H9 (cell line): ENCODE results near the gene NHSL1. TPM values are rescaled to one million over a fixed set of nuclear protein-coding genes. Genes with fewer than 3 reads are reported as not detected.
A peak's percentile ranks its signal among the peaks of the same experiment; 100 is the strongest.

Experiments
- DNase-seq: peaks from one replicate; pipeline ENCODE4 v3.0.0-alpha.2; 2017
- H2AFZ ChIP-seq: one replicate; pipeline ENCODE4 v1.6.1; 2013; ENCODE audit warnings: mild to moderate bottlenecking, low read length, control low read depth, moderate library complexity
- H2AK5ac ChIP-seq: 2 replicates; pipeline ENCODE4 v1.6.1; 2013; ENCODE audit warnings: low read length, control low read depth, mixed read lengths; ENCODE audit not compliant: insufficient read length
- H2BK120ac ChIP-seq: one replicate; pipeline ENCODE4 v1.6.1; 2013; ENCODE audit warnings: low read depth, mild to moderate bottlenecking, low read length, control low read depth, inconsistent platforms; ENCODE audit not compliant: poor library complexity, severe bottlenecking
- H2BK12ac ChIP-seq: 2 replicates; pipeline ENCODE4 v1.6.1; 2013; ENCODE audit warnings: low read length, control low read depth, mixed read lengths, low read depth; ENCODE audit not compliant: insufficient read length
- H2BK15ac ChIP-seq: 2 replicates; pipeline ENCODE4 v1.6.1; 2013; ENCODE audit warnings: low read depth, low read length, control low read depth
- H2BK20ac ChIP-seq: one replicate; pipeline ENCODE4 v1.6.1; 2013; ENCODE audit warnings: low read depth, mild to moderate bottlenecking, low read length, control low read depth, inconsistent platforms; ENCODE audit not compliant: poor library complexity, severe bottlenecking
- H2BK5ac ChIP-seq: 2 replicates; pipeline ENCODE4 v1.6.1; 2013; ENCODE audit warnings: low read length, control low read depth, mixed read lengths; ENCODE audit not compliant: insufficient read length
- H3K14ac ChIP-seq: 2 replicates; pipeline ENCODE4 v1.6.1; 2013; ENCODE audit warnings: low read length, control low read depth; ENCODE audit not compliant: insufficient read depth
- H3K18ac ChIP-seq: 2 replicates; pipeline ENCODE4 v1.6.1; 2013; ENCODE audit warnings: low read depth, mild to moderate bottlenecking, mixed read lengths, low read length, control low read depth; ENCODE audit not compliant: insufficient read length
- H3K23ac ChIP-seq: 2 replicates; pipeline ENCODE4 v1.6.1; 2013; ENCODE audit warnings: low read length, control low read depth, mixed read lengths, low read depth; ENCODE audit not compliant: insufficient read length
- H3K23me2 ChIP-seq: 2 replicates; pipeline ENCODE4 v1.6.1; 2013; ENCODE audit warnings: low read depth, mild to moderate bottlenecking, mixed read lengths, low read length, control low read depth; ENCODE audit not compliant: insufficient read length, poor library complexity, severe bottlenecking
- H3K27ac ChIP-seq: 2 replicates; pipeline ENCODE4 v1.5.1; 2013; ENCODE audit warnings: low read length, control low read depth, mixed read lengths, low read depth; ENCODE audit not compliant: insufficient read length
- H3K27me3 ChIP-seq: 2 replicates; pipeline ENCODE4 v1.6.1; 2013; ENCODE audit warnings: low read length, control low read depth, inconsistent platforms; ENCODE audit not compliant: insufficient read depth
- H3K4ac ChIP-seq: 2 replicates; pipeline ENCODE4 v1.6.1; 2013; ENCODE audit warnings: low read depth, mild to moderate bottlenecking, control low read depth, inconsistent platforms, low read length, moderate library complexity
- H3K4me1 ChIP-seq: 2 replicates; pipeline ENCODE4 v1.6.1; 2013; ENCODE audit warnings: low read length, control low read depth, inconsistent platforms; ENCODE audit not compliant: insufficient read depth
- H3K4me2 ChIP-seq: 2 replicates; pipeline ENCODE4 v1.6.1; 2013; ENCODE audit warnings: low read length, control low read depth, mixed read lengths; ENCODE audit not compliant: insufficient read length, insufficient read depth
- H3K56ac ChIP-seq: 2 replicates; pipeline ENCODE4 v1.6.1; 2013; ENCODE audit warnings: low read depth, mild to moderate bottlenecking, mixed read lengths, low read length, control low read depth; ENCODE audit not compliant: insufficient read length
- H3K79me1 ChIP-seq: 2 replicates; pipeline ENCODE4 v1.6.1; 2013; ENCODE audit warnings: low read depth, mild to moderate bottlenecking, moderate library complexity, low read length, control low read depth, inconsistent platforms; ENCODE audit not compliant: insufficient read depth, poor library complexity, severe bottlenecking
- H3K79me2 ChIP-seq: 2 replicates; pipeline ENCODE4 v1.6.1; 2013; ENCODE audit warnings: low read length, control low read depth, inconsistent platforms; ENCODE audit not compliant: insufficient read depth
- H3K9ac ChIP-seq: 2 replicates; pipeline ENCODE4 v1.6.1; 2013; ENCODE audit warnings: low read length, control low read depth, mixed read lengths; ENCODE audit not compliant: insufficient read length; ENCODE audit errors: extremely low read depth
- H3K9me3 ChIP-seq: one replicate; pipeline ENCODE4 v1.6.1; 2013; ENCODE audit warnings: low read depth, low read length, inconsistent platforms; ENCODE audit not compliant: control insufficient read depth
- H3T11ph ChIP-seq: one replicate; pipeline ENCODE4 v1.6.1; 2013; ENCODE audit warnings: mild to moderate bottlenecking, low read length, control low read depth, inconsistent platforms
- H4K20me1 ChIP-seq: one replicate; pipeline ENCODE4 v1.6.1; 2013; ENCODE audit not compliant: control insufficient read depth, insufficient read length, insufficient read depth
- H4K5ac ChIP-seq: 2 replicates; pipeline ENCODE4 v1.6.1; 2013; ENCODE audit warnings: low read depth, mild to moderate bottlenecking, mixed read lengths, low read length, control low read depth; ENCODE audit not compliant: insufficient read length
- H4K8ac ChIP-seq: replicated peaks from 2 replicates; pipeline ENCODE4 v1.6.1; 2013; ENCODE audit warnings: low read length, control low read depth, mixed read lengths, low read depth; ENCODE audit not compliant: insufficient read length
- H4K91ac ChIP-seq: 2 replicates; pipeline ENCODE4 v1.6.1; 2013; ENCODE audit warnings: low read depth, mild to moderate bottlenecking, moderate library complexity, mixed read lengths, low read length, control low read depth; ENCODE audit not compliant: insufficient read length
- H3K27ac Mint-ChIP-seq, 3 experiments: 2 replicates in 2 of 3; 3 replicates in 1 of 3; pipeline ENCODE4 v1.8.0; 2020 to 2021; ENCODE audit warnings: mixed read lengths in 3 of 3, mild to moderate bottlenecking in 1 of 3, moderate library complexity in 1 of 3
- H3K27me3 Mint-ChIP-seq: 2 replicates; pipeline ENCODE4 v1.8.0; 2021; ENCODE audit warnings: low read depth, mild to moderate bottlenecking, moderate library complexity, mixed read lengths
- H3K36me3 Mint-ChIP-seq, 3 experiments: 2 replicates in 2 of 3; 3 replicates in 1 of 3; pipeline ENCODE4 v1.8.0; 2020 to 2021; ENCODE audit warnings: low read depth in 3 of 3, mixed read lengths in 3 of 3; ENCODE audit not compliant: insufficient read depth in 1 of 3
- H3K4me1 Mint-ChIP-seq, 2 experiments: 2 replicates each; pipeline ENCODE4 v1.8.0; 2020; ENCODE audit warnings: mixed read lengths in 2 of 2
- H3K4me3 Mint-ChIP-seq, 2 experiments: 2 replicates in 1 of 2; 3 replicates in 1 of 2; pipeline ENCODE4 v1.8.0; 2020 to 2021; ENCODE audit warnings: mild to moderate bottlenecking in 2 of 2, mixed read lengths in 2 of 2, moderate library complexity in 1 of 2
- H3K9me3 Mint-ChIP-seq, 2 experiments: 2 replicates in 1 of 2; 3 replicates in 1 of 2; pipeline ENCODE4 v1.8.0; 2020; ENCODE audit warnings: mild to moderate bottlenecking in 2 of 2, mixed read lengths in 2 of 2, moderate library complexity in 1 of 2
- CTCF ChIP-seq: fragments of 200-600 bp; sonication (generic); conservative IDR thresholded peaks from 3 replicates; pipeline ENCODE4 v1.8.0; 2021; ENCODE audit warnings: antibody characterized with exemption, mild to moderate bottlenecking
- WGBS: extraction: QIAGEN DNeasy Blood & Tissue Kit; methylation state at CpG from one replicate; pipeline ENCODE4 v1.1.7; 2013; ENCODE audit warnings: missing lambda C conversion rate, low lambda C conversion rate, mixed read lengths; ENCODE audit not compliant: insufficient read length; ENCODE audit errors: extremely low coverage; 5-methylcytosine and 5-hydroxymethylcytosine counted together
- total RNA-seq: library from RNA; stranded (reverse); gene quantifications from 2 replicates; pipeline ENCODE4 v1.2.1, GENCODE V29; 2021

NHSL1 gene
- total RNA-seq, 1 experiment from 2014 or later: 28.7 TPM

GRCh38 chr6:138528137-138528536, 28.8 kb upstream of the NHSL1 start:
- no peaks in the 10 kb centered on the region for H3K9me3 ChIP-seq
- no peak overlapping the region for H3K4me3 Mint-ChIP-seq
- peaks cover 0 to 7% (median 6%) of the 10 kb centered on the region in 3 experiments; a peak in 3 of 7 replicates for H3K36me3 Mint-ChIP-seq
- no peak overlapping the region for H3K56ac ChIP-seq
- no peak overlapping the region for H4K91ac ChIP-seq
- no peak overlapping the region for H2BK15ac ChIP-seq
- H2AK5ac ChIP-seq: no peak overlapping the region
- no peaks in the 10 kb centered on the region for H4K20me1 ChIP-seq
- H3K27me3 ChIP-seq: no peaks in the 10 kb centered on the region
- no peak for DNase-seq
- H3K27me3 Mint-ChIP-seq: no peaks in the 10 kb centered on the region
- H3K23me2 ChIP-seq: no peaks in the 10 kb centered on the region
- no CpG with 5 or more reads among the region's 1 CpG for WGBS
- H3K27ac Mint-ChIP-seq: peak overlapping the region in 2 of 3 experiments; percentile 65 to 86; a peak in 3 of 7 replicates
- H3T11ph ChIP-seq: no peak overlapping the region
- H3K9ac ChIP-seq: no peak overlapping the region
- H2BK5ac ChIP-seq: no peak overlapping the region
- no peak overlapping the region for H4K5ac ChIP-seq
- no peaks in the 10 kb centered on the region; a peak in 1 of 5 replicates for H3K9me3 Mint-ChIP-seq
- H2BK120ac ChIP-seq: no peak overlapping the region
- H2BK20ac ChIP-seq: no peak overlapping the region
- no peaks in the 10 kb centered on the region for H3K79me1 ChIP-seq
- H3K23ac ChIP-seq: no peak overlapping the region
- no peak overlapping the region for H3K27ac ChIP-seq
- peaks cover 51 to 58% of the 10 kb centered on the region in 2 experiments for H3K4me1 Mint-ChIP-seq
- no peak for TF ChIP-seq CTCF
- H3K14ac ChIP-seq: no peak overlapping the region
- H2BK12ac ChIP-seq: no peak overlapping the region
- H4K8ac ChIP-seq: no peak overlapping the region
- H3K18ac ChIP-seq: no peak overlapping the region
- H3K4ac ChIP-seq: no peak overlapping the region
- H2AFZ ChIP-seq: no peak overlapping the region
- no peaks in the 10 kb centered on the region for H3K79me2 ChIP-seq
- no peaks in the 10 kb centered on the region for H3K4me1 ChIP-seq
- H3K4me2 ChIP-seq: no peak overlapping the region
